ENCODE results near the gene TOP1.

GRCh38 chr20:40982415-40983145 lies 46.0 kb upstream of the TOP1 start:
- TF ChIP-seq, protein P1, sequence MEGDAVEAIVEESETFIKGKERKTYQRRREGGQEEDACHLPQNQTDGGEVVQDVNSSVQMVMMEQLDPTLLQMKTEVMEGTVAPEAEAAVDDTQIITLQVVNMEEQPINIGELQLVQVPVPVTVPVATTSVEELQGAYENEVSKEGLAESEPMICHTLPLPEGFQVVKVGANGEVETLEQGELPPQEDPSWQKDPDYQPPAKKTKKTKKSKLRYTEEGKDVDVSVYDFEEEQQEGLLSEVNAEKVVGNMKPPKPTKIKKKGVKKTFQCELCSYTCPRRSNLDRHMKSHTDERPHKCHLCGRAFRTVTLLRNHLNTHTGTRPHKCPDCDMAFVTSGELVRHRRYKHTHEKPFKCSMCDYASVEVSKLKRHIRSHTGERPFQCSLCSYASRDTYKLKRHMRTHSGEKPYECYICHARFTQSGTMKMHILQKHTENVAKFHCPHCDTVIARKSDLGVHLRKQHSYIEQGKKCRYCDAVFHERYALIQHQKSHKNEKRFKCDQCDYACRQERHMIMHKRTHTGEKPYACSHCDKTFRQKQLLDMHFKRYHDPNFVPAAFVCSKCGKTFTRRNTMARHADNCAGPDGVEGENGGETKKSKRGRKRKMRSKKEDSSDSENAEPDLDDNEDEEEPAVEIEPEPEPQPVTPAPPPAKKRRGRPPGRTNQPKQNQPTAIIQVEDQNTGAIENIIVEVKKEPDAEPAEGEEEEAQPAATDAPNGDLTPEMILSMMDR (IDR thresholded peaks at IDR 0.05) = no peak
- TF ChIP-seq OVOL2 (CRISPR knock-in tag; IDR thresholded peaks at IDR 0.05; ENCODE audit: borderline replicate concordance) (no peak), ZNF317 (CRISPR knock-in tag; IDR thresholded peaks at IDR 0.05; ENCODE audit: borderline replicate concordance, low read depth) (no peak), ZNF512 (CRISPR knock-in tag; IDR thresholded peaks at IDR 0.05; ENCODE audit: borderline replicate concordance) (no peak), E2F5 (CRISPR knock-in tag; IDR thresholded peaks at IDR 0.05) (no peak), FOXK1 (CRISPR knock-in tag; IDR thresholded peaks at IDR 0.05) (no peak), ZNF423 (CRISPR knock-in tag; IDR thresholded peaks at IDR 0.05) (no peak), SP1 (CRISPR knock-in tag; conservative IDR thresholded peaks at IDR 0.05) (no peak), FOXP1 (CRISPR knock-in tag; IDR thresholded peaks at IDR 0.05; ENCODE audit: borderline replicate concordance) (no peak), JUN (CRISPR knock-in tag; IDR thresholded peaks at IDR 0.05) (no peak)
- TF ChIP-seq, protein P2, sequence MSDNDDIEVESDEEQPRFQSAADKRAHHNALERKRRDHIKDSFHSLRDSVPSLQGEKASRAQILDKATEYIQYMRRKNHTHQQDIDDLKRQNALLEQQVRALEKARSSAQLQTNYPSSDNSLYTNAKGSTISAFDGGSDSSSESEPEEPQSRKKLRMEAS (CRISPR knock-in tag; IDR thresholded peaks at IDR 0.05) = no peak
- TF ChIP-seq, protein P3, sequence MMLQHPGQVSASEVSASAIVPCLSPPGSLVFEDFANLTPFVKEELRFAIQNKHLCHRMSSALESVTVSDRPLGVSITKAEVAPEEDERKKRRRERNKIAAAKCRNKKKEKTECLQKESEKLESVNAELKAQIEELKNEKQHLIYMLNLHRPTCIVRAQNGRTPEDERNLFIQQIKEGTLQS (CRISPR knock-in tag; conservative IDR thresholded peaks at IDR 0.05) = no peak
- TF ChIP-seq, protein P4, sequence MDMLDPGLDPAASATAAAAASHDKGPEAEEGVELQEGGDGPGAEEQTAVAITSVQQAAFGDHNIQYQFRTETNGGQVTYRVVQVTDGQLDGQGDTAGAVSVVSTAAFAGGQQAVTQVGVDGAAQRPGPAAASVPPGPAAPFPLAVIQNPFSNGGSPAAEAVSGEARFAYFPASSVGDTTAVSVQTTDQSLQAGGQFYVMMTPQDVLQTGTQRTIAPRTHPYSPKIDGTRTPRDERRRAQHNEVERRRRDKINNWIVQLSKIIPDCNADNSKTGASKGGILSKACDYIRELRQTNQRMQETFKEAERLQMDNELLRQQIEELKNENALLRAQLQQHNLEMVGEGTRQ (CRISPR knock-in tag; IDR thresholded peaks at IDR 0.05) = no peak

Measured in WTC11 (cell line).